Ascending aorta (tissue), 2 donors: ENCODE results near the gene MAPK4. TPM values are rescaled to one million over a fixed set of nuclear protein-coding genes. Genes with fewer than 3 reads are reported as not detected.

ENCODE experiments used
- DNase-seq, 2 donors: peaks; one replicate each; pipeline ENCODE4 v3.0.0-alpha.2; 2019; ENCODE audit warnings: low spot score in 2 of 2
- H3K27ac ChIP-seq, 2 donors: fragments of 200-600 bp; sonication (generic); one replicate each; pipeline ENCODE4 v1.5.1; 2016 to 2017; ENCODE audit warnings: mild to moderate bottlenecking in 1 of 2
- H3K27me3 ChIP-seq: fragments of 200-600 bp; sonication (generic); one replicate; pipeline ENCODE4 v1.5.1; 2017
- H3K36me3 ChIP-seq, 2 donors: fragments of 200-600 bp; sonication (generic); one replicate each; pipeline ENCODE4 v1.5.1; 2016
- H3K4me1 ChIP-seq, 2 donors: fragments of 200-600 bp; sonication (generic); one replicate each; pipeline ENCODE4 v1.5.1; 2016 to 2017; ENCODE audit warnings: mild to moderate bottlenecking in 1 of 2
- H3K4me3 ChIP-seq, 2 donors: fragments of 200-600 bp; sonication (generic); one replicate each; pipeline ENCODE4 v1.5.1; 2016 to 2017; ENCODE audit warnings: mild to moderate bottlenecking in 1 of 2
- H3K9me3 ChIP-seq, 2 donors: fragments of 200-600 bp; sonication (generic); one replicate each; pipeline ENCODE4 v1.5.1; 2016
- CTCF ChIP-seq, 3 experiments: fragments of 200-600 bp in 2 of 3; fragments of 450-650 bp in 1 of 3; sonication (generic) in 2 of 3; IDR thresholded peaks; one replicate each; pipeline ENCODE4 v1.5.1; 2016 to 2019; ENCODE audit warnings: antibody characterized with exemption in 3 of 3, mild to moderate bottlenecking in 1 of 3, moderate library complexity in 1 of 3
- intact Hi-C: fragments of 100-400 bp; cut with DNase I; formaldehyde crosslinking; loops from one replicate; pipeline ENCODE4 v1.15.1; 2023
- total RNA-seq: library from RNA; depleted of rRNA; stranded (reverse); fragments of >200 nt; gene quantifications from one replicate; pipeline ENCODE4 v1.1.0, GENCODE V29; 2016

Gene MAPK4
- total RNA-seq, 1 donor from 2014 or later, result 1.2 TPM

- peak overlapping the region in 1 of 2 donors; percentile 49 for H3K4me3 ChIP-seq
These were observed 95.0 kb downstream of the MAPK4 start for GRCh38 chr18:50654658-50655550.

GRCh38 chr18:50656396-50656795 is 96.5 kb downstream of the MAPK4 start:
- Histone ChIP-seq H3K27ac (no peak overlapping the region), H3K4me1 (peaks cover 17 to 26% of the 10 kb centered on the region in 2 donors), H3K9me3 (no peaks in the 10 kb centered on the region), H3K27me3 (no peaks in the 10 kb centered on the region), H3K4me3 (no peak overlapping the region), H3K36me3 (no peaks in the 10 kb centered on the region)
- intact Hi-C loops, result loop anchor here (5.0 to 10.0 kb wide), 3 partner anchors 34 to 372 kb away; partner anchors contain the start of genes CXXC1 and MBD1
- no peak for DNase-seq
- TF ChIP-seq CTCF (IDR thresholded peaks at IDR 0.05), result no peak

More at GRCh38 chr18:50654658-50655550, 95.0 kb downstream of the MAPK4 start:
- intact Hi-C loops, result loop anchor here (5.0 to 10.0 kb wide), 5 partner anchors 33 to 542 kb away; partner anchors contain the start of genes CXXC1, MBD1 and MEX3C
- Histone ChIP-seq H3K27me3 (no peaks in the 10 kb centered on the region), H3K36me3 (no peaks in the 10 kb centered on the region), H3K9me3 (no peaks in the 10 kb centered on the region), H3K4me1 (peaks cover 23 to 34% of the 10 kb centered on the region in 2 donors), H3K27ac (peak overlapping the region; percentile 79 to 87)
- no peak for DNase-seq
- no peak for TF ChIP-seq CTCF (IDR thresholded peaks at IDR 0.05)

- DNase-seq, result no peak
- H3K27ac ChIP-seq, result no peak overlapping the region
- H3K4me3 ChIP-seq, result no peak overlapping the region
- peaks cover 17 to 25% of the 10 kb centered on the region in 2 donors for H3K4me1 ChIP-seq
- peaks cover 0 to 3% of the 10 kb centered on the region in 2 donors for H3K9me3 ChIP-seq
- H3K36me3 ChIP-seq, result no peaks in the 10 kb centered on the region
- intact Hi-C loops, result loop anchor here (5.0 to 10.0 kb wide), 3 partner anchors 35 to 372 kb away; partner anchors contain the start of genes CXXC1 and MBD1
- H3K27me3 ChIP-seq, result no peaks in the 10 kb centered on the region
- TF ChIP-seq CTCF (IDR thresholded peaks at IDR 0.05), result no peak
These were observed 97.1 kb downstream of the MAPK4 start for GRCh38 chr18:50656841-50657470.

- TF ChIP-seq CTCF (IDR thresholded peaks at IDR 0.05), result no peak
- H3K27ac ChIP-seq, result no peak overlapping the region
- H3K4me3 ChIP-seq, result no peak overlapping the region
- peaks cover 15 to 18% of the 10 kb centered on the region in 2 donors for H3K4me1 ChIP-seq
- no peak for DNase-seq
- intact Hi-C loops, result loop anchor here (2.0 to 10.0 kb wide), 4 partner anchors 36 to 374 kb away; partner anchors contain the start of genes CXXC1, MAPK4 and MBD1
- peaks cover 0 to 4% of the 10 kb centered on the region in 2 donors for H3K9me3 ChIP-seq
- no peaks in the 10 kb centered on the region for H3K27me3 ChIP-seq
- H3K36me3 ChIP-seq, result no peaks in the 10 kb centered on the region
These were observed 98.7 kb downstream of the MAPK4 start for GRCh38 chr18:50658601-50659000.

GRCh38 chr18:50659091-50660003 is 99.5 kb downstream of the MAPK4 start:
- Histone ChIP-seq H3K27ac (peak overlapping the region in 1 of 2 donors; percentile 21), H3K9me3 (peaks cover 0 to 4% of the 10 kb centered on the region in 2 donors), H3K4me1 (peaks cover 8 to 11% of the 10 kb centered on the region in 2 donors), H3K27me3 (no peaks in the 10 kb centered on the region), H3K36me3 (no peaks in the 10 kb centered on the region), H3K4me3 (no peak overlapping the region)
- peak in 2 of 3 experiments; percentile 22 to 38 for TF ChIP-seq CTCF (IDR thresholded peaks at IDR 0.05)
- DNase-seq, result no peak
- intact Hi-C loops, result loop anchor here (2.0 to 10.0 kb wide), 4 partner anchors 37 to 375 kb away; partner anchors contain the start of genes CXXC1, MAPK4 and MBD1
